Measurements from ENCODE around the gene TMLHE.

DNA sequence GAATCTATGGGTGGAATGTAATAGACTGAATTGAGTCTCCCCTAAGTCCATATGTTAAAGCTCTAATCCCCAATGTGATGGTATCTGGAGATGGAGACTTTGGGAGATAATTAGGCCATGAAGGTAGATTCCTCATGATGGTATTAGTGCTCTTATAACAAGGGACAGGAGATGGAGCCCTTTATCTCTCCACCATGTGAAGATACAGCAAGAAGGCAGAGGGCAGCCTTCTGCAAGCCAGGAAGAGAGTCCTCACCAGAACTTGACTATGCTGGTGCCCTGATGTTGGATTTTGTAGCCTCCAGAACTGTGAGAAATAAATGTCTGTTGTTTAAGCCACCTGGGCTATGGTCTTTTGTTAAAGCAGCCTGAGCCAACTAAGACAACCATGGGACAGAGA is 78.0 kb downstream of the TMLHE start:
- no peak for TF ChIP-seq SP1 (IDR thresholded peaks at IDR 0.05)
- TF ChIP-seq ELF4 (IDR thresholded peaks at IDR 0.05) = no peak
- no peak for TF ChIP-seq FOXM1 (IDR thresholded peaks at IDR 0.05; ENCODE audit: borderline replicate concordance)
- no peak for TF ChIP-seq ZNF384 (IDR thresholded peaks at IDR 0.05)
- no peak for TF ChIP-seq FOXA1 (IDR thresholded peaks at IDR 0.05)
